Effector memory CD4-positive, alpha-beta T cell (primary cell): Measurements from ENCODE around the gene SARS2.
"Not testable (repeated sequence)": the region's sequence is repeated elsewhere in the genome, so short reads cannot be mapped to it uniquely, and the experiment has no call there.

Experiments used
- DNase-seq, 3 donors: peaks; one replicate each; pipeline ENCODE4 v3.0.0-alpha.2; 2020
- H3K27ac ChIP-seq: 2 replicates; pipeline ENCODE4 v1.7.0; 2013; ENCODE audit warnings: mild to moderate bottlenecking, low read length, moderate library complexity; ENCODE audit not compliant: insufficient read depth, poor library complexity, severe bottlenecking
- H3K27me3 ChIP-seq: replicated peaks from 2 replicates; pipeline ENCODE4 v1.7.0; 2013; ENCODE audit warnings: mild to moderate bottlenecking, low read length; ENCODE audit not compliant: insufficient read depth, control insufficient read depth, poor library complexity, severe bottlenecking
- H3K36me3 ChIP-seq: 2 replicates; pipeline ENCODE4 v1.7.0; 2013; ENCODE audit warnings: mild to moderate bottlenecking, low read length, moderate library complexity; ENCODE audit not compliant: control insufficient read depth, insufficient read depth
- H3K4me1 ChIP-seq: 2 replicates; pipeline ENCODE4 v1.7.0; 2013; ENCODE audit warnings: low read length, mild to moderate bottlenecking; ENCODE audit not compliant: control insufficient read depth, insufficient read depth, poor library complexity, severe bottlenecking
- H3K4me3 ChIP-seq: 2 replicates; pipeline ENCODE4 v1.7.0; 2013; ENCODE audit warnings: low read length, low read depth, mild to moderate bottlenecking; ENCODE audit not compliant: insufficient read depth, poor library complexity, severe bottlenecking
- H3K9me3 ChIP-seq: 2 replicates; pipeline ENCODE4 v1.7.0; 2013; ENCODE audit warnings: mild to moderate bottlenecking, low read length, moderate library complexity; ENCODE audit not compliant: control insufficient read depth

The SARS2 gene

DNA sequence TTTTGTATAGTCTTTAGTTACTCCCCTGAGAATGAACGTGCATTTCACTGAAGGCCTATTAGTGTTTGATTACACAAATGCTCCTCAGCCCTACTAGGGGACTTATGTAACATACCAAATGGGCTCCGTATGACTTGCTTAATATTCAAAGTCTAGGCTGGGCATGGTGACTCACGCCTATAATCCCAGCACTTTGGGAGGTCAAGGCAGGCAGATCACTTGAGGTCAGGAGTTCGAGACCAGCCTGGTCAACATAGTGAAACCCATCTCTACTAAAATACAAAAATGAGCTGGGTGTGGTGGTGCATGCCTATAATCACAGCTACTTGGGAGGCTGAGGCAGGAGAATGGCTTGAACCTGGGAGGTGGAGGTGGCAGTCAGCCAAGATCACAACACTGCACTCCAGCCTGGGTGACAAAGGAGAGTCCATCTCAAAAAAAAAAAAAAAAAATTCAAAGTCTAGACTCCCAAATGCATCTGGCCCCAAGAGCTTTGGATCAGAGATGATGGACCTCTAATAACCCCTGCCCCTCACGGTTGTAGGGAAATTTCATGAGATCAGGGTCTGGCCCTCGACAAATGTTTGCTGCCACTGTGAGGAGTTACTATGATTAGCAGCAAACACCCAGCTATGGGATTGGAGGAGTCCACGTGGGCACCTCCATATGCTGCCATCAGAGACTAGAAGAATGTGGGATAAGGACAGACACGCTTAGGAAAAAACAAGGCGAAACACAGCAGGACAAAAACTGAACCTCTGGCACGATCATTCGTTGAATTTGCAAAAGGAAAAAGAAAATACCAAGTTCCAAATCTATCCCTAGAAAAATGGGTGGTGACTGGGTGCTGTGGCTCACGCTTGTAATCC lies 40.3 kb upstream of the SARS2 start:
- H3K4me1 ChIP-seq: peaks cover 3% of the 10 kb centered on the region
- DNase-seq: no peak
- no peak overlapping the region for H3K4me3 ChIP-seq
- no peaks in the 10 kb centered on the region for H3K9me3 ChIP-seq
- no peak overlapping the region for H3K27ac ChIP-seq
- H3K27me3 ChIP-seq: peaks cover 1% of the 10 kb centered on the region
- no peaks in the 10 kb centered on the region for H3K36me3 ChIP-seq

DNA sequence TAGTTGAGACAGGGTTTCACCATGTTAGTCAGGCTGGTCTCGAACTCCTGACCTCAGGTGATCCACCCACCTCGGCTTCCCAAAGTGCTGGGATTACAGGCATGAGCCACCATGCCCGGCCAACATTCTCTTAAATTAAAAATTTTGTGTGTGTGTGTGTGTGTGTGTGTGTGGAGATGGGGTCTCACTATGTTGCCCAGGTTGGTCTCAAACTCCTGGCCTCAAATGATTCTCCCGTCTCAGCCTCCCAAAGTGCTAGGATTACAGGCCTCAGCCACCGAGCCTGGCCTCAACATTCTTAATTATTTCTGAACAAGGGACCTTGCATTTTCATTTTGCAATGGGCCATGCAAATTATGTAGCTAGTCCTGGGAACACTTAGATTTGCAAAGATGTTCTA lies 35.6 kb upstream of the SARS2 start:
- H3K4me1 ChIP-seq, H3K27ac ChIP-seq, H3K4me3 ChIP-seq, H3K27me3 ChIP-seq, H3K36me3 ChIP-seq, H3K9me3 ChIP-seq, DNase-seq: not testable (repeated sequence)

DNA sequence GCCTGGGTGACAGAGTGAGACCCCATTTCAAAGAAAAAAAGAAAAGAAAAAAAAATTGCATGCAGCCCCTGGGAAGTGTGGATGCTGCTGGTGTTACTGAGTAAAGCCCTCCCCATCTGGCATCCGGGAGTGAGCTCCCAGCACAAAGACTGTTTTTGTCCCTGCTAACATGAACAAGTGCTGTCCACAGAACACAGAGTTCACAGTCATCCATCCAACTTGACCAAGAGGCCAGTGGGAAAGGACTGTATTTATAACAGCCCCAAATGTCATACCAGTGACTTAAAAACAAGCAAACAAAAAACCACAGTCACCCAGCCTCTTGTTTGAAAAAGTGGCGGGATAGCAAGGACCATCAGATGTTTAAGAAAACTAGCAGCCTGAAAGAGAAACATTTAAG lies 34.2 kb upstream of the SARS2 start:
- H3K4me3 ChIP-seq: no peak overlapping the region
- H3K27ac ChIP-seq: no peak overlapping the region
- no peak for DNase-seq
- no peaks in the 10 kb centered on the region for H3K36me3 ChIP-seq
- no peaks in the 10 kb centered on the region for H3K27me3 ChIP-seq
- no peaks in the 10 kb centered on the region for H3K4me1 ChIP-seq
- H3K9me3 ChIP-seq: no peaks in the 10 kb centered on the region

DNA sequence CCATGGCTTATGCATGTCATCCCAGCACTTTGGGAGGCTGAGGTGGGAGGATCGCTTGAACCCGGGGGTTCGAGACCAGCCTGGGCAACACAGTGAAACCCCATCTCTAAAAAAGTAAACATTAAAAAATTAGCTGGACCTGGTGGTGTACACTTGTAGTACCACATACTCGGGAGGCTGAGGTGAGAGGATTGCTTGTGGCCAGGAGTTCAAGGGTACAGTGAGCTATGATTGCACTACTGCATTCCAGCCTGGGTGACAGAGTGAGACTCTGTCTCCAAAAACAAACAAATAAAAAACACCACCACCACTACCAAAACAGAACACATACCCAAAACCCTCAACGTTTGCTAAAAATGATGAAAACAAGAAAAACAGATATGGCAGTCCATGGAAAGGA lies 29.1 kb upstream of the SARS2 start:
- H3K9me3 ChIP-seq: no peaks in the 10 kb centered on the region
- no peaks in the 10 kb centered on the region for H3K27me3 ChIP-seq
- H3K4me3 ChIP-seq: no peak overlapping the region
- no peaks in the 10 kb centered on the region for H3K4me1 ChIP-seq
- no peaks in the 10 kb centered on the region for H3K36me3 ChIP-seq
- H3K27ac ChIP-seq: no peak overlapping the region
- DNase-seq: no peak

DNA sequence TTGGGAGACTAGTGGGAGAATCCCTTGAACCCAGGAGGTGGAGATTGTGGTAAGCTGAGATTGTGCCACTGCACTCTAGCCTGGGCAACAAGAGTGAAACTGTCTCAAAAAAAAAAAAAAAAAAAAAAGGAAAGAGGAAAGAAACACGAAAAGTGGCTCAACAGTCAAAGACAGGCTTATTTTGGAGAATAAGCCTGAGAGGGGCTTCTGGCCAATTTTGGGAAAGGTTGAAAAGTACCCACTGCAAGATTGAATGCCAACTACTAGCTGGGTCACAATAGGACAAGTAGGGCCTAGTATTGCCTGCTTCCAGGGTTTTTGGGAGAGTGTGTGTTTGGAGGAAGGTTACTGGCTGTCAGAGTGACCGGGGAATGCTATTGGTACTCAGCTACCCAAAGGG lies 27.7 kb upstream of the SARS2 start:
- Histone ChIP-seq H3K9me3 (no peaks in the 10 kb centered on the region), H3K4me3 (no peak overlapping the region), H3K27me3 (no peaks in the 10 kb centered on the region), H3K4me1 (no peaks in the 10 kb centered on the region), H3K27ac (no peak overlapping the region), H3K36me3 (no peaks in the 10 kb centered on the region)
- DNase-seq: no peak

DNA sequence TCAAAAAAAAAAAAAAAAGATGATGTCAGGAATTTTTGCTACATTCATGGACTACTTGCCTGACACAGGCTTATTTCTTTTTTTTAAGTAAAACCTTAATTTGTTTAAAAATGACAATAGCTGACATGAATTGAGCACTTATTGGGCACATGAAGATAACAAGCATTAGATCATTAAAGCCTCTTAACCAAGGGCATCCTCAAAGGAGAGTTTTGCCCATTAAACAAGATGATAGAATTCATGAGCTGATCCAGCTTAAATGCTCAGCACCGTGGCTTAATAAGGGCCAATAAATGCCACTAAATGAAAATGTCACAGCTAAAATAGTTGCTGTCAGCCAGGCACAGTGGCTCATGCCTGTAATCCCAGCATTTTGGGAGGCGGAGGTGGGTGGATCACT lies 25.7 kb upstream of the SARS2 start:
- Histone ChIP-seq H3K4me1 (no peaks in the 10 kb centered on the region), H3K27me3 (no peaks in the 10 kb centered on the region), H3K36me3 (no peaks in the 10 kb centered on the region), H3K9me3 (no peaks in the 10 kb centered on the region), H3K27ac (no peak overlapping the region), H3K4me3 (no peak overlapping the region)
- DNase-seq: no peak

DNA sequence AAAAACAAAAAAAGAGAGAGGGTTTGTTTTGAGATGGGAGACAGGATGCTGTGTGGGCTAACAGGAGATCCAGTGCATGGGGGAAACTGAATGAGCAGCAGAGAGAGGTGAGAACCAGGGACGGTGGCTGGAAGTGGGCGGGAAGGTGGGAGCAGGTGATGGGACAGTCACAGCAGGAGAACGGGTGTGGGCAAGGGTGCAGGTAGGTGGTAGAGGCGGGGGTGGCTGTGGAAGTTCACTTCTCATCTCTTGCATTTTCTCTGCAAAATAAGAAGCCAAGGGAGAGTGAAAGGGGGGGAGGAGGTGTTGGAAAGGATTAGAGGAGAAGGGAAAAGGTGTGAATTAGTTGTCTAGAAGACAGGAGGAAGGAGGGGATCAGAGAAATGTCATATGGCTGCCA lies 23.1 kb upstream of the SARS2 start:
- DNase-seq: no peak
- Histone ChIP-seq H3K27me3 (no peaks in the 10 kb centered on the region), H3K27ac (no peak overlapping the region), H3K9me3 (no peaks in the 10 kb centered on the region), H3K36me3 (no peaks in the 10 kb centered on the region), H3K4me1 (peaks cover 6% of the 10 kb centered on the region), H3K4me3 (no peak overlapping the region)

DNA sequence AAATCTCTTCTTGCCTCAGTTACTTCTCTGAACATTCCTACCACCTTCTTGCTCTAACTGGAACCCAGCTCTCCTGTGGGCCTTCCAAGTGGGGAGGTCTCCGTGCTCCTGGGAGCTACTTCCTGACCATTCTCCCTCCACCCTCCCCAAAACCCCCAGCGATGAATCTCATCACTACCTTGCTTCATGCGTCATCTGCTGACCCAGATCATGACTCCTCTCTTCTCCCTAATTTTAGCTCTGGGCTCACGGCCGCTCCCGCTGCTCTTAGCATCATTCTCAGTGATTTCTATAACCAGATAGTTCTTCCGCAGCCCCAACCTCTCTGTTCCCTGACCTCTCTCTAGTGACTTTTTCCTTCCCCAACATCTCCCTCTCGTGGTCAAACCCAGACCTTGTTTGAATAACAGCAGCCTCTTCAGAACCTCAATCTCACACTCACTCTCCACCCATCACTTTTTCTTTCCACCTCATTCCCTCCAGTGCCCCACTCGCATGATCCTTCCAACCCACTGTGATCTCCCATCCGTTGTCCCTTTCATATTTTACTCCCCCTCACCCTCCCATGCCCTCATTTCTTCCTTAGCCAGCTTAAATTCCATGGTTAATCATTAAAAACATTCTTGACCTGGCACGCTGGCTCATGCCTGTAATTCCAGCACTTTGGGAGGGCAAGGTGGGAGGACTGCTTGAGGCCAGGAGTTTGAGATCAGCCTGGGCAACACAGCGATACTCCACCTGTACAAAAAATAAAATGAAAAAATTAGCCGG lies 22.0 kb upstream of the SARS2 start:
- no peaks in the 10 kb centered on the region for H3K36me3 ChIP-seq
- peaks cover 6% of the 10 kb centered on the region for H3K4me1 ChIP-seq
- DNase-seq: no peak
- no peaks in the 10 kb centered on the region for H3K9me3 ChIP-seq
- no peaks in the 10 kb centered on the region for H3K27me3 ChIP-seq
- H3K27ac ChIP-seq: no peak overlapping the region
- H3K4me3 ChIP-seq: no peak overlapping the region

DNA sequence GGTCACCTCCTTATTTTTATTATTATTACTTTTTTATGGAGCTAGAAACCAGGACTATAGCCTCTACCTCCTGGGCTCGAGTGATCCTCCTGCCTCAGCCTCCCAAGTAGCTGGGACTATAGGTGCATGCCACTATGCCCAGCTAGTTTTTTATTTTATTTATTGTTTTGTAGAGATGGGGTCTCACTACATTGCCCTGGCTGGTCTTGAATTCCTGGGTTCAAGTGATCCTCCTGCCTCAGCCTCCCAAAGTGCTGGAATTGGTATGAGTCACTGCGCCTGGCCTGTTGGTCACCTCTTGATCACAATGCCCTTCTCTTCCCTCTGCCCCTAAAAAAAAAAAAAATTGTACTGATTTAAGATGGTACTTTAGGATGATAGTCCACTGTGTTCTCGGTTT lies 20.6 kb upstream of the SARS2 start:
- Histone ChIP-seq H3K27ac (no peak overlapping the region), H3K4me3 (no peak overlapping the region), H3K36me3 (no peaks in the 10 kb centered on the region), H3K9me3 (no peaks in the 10 kb centered on the region), H3K4me1 (peaks cover 6% of the 10 kb centered on the region), H3K27me3 (no peaks in the 10 kb centered on the region)
- DNase-seq: no peak
